Bronchial epithelial cell (primary cell): ENCODE results near the gene HIVEP3. TPM values are rescaled to one million over a fixed set of nuclear protein-coding genes. Genes with fewer than 3 reads are reported as not detected.

Source experiments
- DNase-seq: peaks from one replicate; pipeline ENCODE4 v3.0.0-alpha.2; 2010; ENCODE audit warnings: low read depth
- FAIRE-seq: peaks from 2 replicates; lab custom pipeline; 2011; peaks lifted over from hg19 to GRCh38; lab: Jason Lieb, UNC
- H3K27me3 ChIP-seq: 2 replicates; pipeline ENCODE4 v1.5.1; 2011; ENCODE audit warnings: low read length; ENCODE audit not compliant: control insufficient read depth, insufficient read depth
- H3K36me3 ChIP-seq: 2 replicates; pipeline ENCODE4 v1.5.1; 2011; ENCODE audit warnings: low read length; ENCODE audit not compliant: control insufficient read depth, insufficient read depth
- H3K4me3 ChIP-seq: 2 replicates; pipeline ENCODE4 v1.5.1; 2011; ENCODE audit warnings: mild to moderate bottlenecking, low read depth, low read length, control low read depth
- total RNA-seq: library from RNA; depleted of rRNA; stranded (reverse); fragments of >200 nt; gene quantifications from 2 replicates; pipeline ENCODE4 v1.2.1, GENCODE V29; 2014
- TF ChIP-seq, protein P1 (sequence below): IDR thresholded peaks from 2 replicates; pipeline ENCODE4 v1.5.1; 2011; ENCODE audit warnings: mild to moderate bottlenecking, moderate library complexity, low read length, control low read depth, inconsistent platforms; ENCODE audit not compliant: insufficient read depth, severe bottlenecking

The HIVEP3 gene
- total RNA-seq, 1 donor from 2014 or later: under 0.01 TPM

DNA sequence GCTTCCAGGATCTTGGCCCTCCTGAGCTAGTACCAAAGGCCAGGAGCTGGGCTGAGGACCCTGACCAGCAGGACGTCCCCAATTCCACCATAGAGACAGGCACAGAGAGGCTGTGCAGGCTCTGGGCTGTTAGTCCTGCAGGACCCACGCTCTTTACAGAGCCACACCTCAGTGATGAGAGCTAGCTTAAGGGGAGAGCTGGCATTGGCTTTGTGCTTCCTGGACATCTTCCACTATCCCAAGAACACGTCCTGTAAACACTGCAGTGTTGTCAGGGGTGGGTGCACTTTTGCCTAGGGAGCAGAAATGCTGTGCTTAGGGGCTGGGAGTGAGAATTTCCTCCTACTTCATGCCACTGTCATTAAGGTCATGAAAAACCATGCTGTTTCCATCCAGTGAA lies 342.5 kb downstream of the HIVEP3 start:
- FAIRE-seq (peak; percentile 70), DNase-seq (no peak)
- Histone ChIP-seq H3K36me3 (no peaks in the 10 kb centered on the region), H3K4me3 (no peak overlapping the region), H3K27me3 (no peaks in the 10 kb centered on the region)
- TF ChIP-seq, protein P1, sequence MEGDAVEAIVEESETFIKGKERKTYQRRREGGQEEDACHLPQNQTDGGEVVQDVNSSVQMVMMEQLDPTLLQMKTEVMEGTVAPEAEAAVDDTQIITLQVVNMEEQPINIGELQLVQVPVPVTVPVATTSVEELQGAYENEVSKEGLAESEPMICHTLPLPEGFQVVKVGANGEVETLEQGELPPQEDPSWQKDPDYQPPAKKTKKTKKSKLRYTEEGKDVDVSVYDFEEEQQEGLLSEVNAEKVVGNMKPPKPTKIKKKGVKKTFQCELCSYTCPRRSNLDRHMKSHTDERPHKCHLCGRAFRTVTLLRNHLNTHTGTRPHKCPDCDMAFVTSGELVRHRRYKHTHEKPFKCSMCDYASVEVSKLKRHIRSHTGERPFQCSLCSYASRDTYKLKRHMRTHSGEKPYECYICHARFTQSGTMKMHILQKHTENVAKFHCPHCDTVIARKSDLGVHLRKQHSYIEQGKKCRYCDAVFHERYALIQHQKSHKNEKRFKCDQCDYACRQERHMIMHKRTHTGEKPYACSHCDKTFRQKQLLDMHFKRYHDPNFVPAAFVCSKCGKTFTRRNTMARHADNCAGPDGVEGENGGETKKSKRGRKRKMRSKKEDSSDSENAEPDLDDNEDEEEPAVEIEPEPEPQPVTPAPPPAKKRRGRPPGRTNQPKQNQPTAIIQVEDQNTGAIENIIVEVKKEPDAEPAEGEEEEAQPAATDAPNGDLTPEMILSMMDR: no peak

GRCh38 chr1:41574842-41575241 lies 343.9 kb downstream of the HIVEP3 start:
- DNase-seq (no peak), FAIRE-seq (peak; percentile 18)
- Histone ChIP-seq H3K4me3 (no peak overlapping the region), H3K27me3 (no peaks in the 10 kb centered on the region), H3K36me3 (no peaks in the 10 kb centered on the region)
- TF ChIP-seq, protein P1: no peak

GRCh38 chr1:41573785-41574713 lies 344.7 kb downstream of the HIVEP3 start:
- Histone ChIP-seq H3K27me3 (no peaks in the 10 kb centered on the region), H3K4me3 (no peak overlapping the region), H3K36me3 (no peaks in the 10 kb centered on the region)
- DNase-seq (peak; percentile 60), FAIRE-seq (peak; percentile 96)
- TF ChIP-seq, protein P1: peak; percentile 96

DNA sequence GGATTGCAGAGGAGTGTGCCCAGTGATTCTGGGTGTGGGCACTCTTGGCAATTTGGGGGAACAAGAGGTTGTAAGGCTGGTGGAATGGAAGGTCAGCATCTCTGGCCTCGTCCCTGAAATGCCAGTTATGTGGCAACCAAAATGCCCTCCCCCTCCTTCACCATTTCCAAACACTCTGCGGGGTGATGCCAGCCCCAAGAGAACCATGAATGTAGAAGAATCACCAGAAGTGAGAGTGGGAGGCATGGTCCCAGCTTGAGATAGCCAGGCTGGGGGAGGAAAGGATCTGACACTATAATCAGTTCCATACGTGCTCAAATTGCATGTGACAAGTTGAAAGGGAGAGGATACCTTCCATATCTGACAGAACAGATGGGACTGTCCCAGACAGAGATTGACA lies 345.5 kb downstream of the HIVEP3 start:
- Histone ChIP-seq H3K27me3 (no peaks in the 10 kb centered on the region), H3K4me3 (no peak overlapping the region), H3K36me3 (no peaks in the 10 kb centered on the region)
- FAIRE-seq: no peak
- TF ChIP-seq, protein P1: no peak
- DNase-seq: no peak

DNA sequence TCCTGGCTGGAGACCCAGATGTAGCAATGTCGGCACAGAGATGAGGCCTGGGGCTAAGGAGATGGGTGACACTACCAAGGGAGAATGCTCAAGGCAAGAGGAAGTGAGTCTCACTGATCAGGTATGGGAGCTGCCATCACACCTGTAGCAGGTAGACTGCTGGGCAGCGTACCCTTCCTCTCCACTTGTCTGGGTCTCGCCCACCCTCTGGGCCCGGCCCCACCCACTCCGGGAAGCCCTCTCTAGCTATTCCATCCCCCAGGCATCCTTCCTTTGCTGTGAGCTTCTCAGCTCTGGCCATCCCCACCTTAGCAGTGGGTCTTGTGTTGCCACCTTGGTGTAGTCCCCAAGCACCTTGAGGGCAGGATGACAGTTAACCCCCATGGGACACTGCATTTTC lies 346.5 kb downstream of the HIVEP3 start:
- FAIRE-seq: peak; percentile 66
- TF ChIP-seq, protein P1: no peak

More for the DNA sequence above, 346.5 kb downstream of the HIVEP3 start:
- DNase-seq: no peak
- Histone ChIP-seq H3K27me3 (no peaks in the 10 kb centered on the region), H3K36me3 (no peaks in the 10 kb centered on the region), H3K4me3 (no peak overlapping the region)
